Right cardiac atrium (tissue), 5 donors: ENCODE measurements around the gene C2orf15. TPM values are rescaled to one million over a fixed set of nuclear protein-coding genes. Genes with fewer than 3 reads are reported as not detected.
"Not testable (repeated sequence)": the region's sequence is repeated elsewhere in the genome, so short reads cannot be mapped to it uniquely, and the experiment has no call there.

Experiments used
- ATAC-seq, 2 donors: fragments of 200-7000 bp; cut with Tn5 transposase; one replicate each; pipeline versions ENCODE4 v1.8.0 to v1.9.1; 2020; ENCODE audit warnings: moderate library complexity in 2 of 2, mild to moderate bottlenecking in 1 of 2
- DNase-seq, 3 donors: peaks; one replicate each; pipeline ENCODE4 v3.0.0-alpha.2; 2020
- H3K27ac ChIP-seq: one replicate; pipeline ENCODE4 v1.5.1; 2013; ENCODE audit warnings: mild to moderate bottlenecking, low read length, control low read depth, moderate library complexity
- H3K27me3 ChIP-seq: one replicate; pipeline ENCODE4 v1.6.1; 2013; ENCODE audit not compliant: control insufficient read depth, insufficient read depth
- H3K4me1 ChIP-seq: one replicate; pipeline ENCODE4 v1.6.1; 2013; ENCODE audit warnings: low read length; ENCODE audit not compliant: control insufficient read depth, insufficient read depth
- H3K4me3 ChIP-seq: one replicate; pipeline ENCODE4 v1.5.1; 2013; ENCODE audit warnings: low read length, control low read depth
- H3K9me3 ChIP-seq: one replicate; pipeline ENCODE4 v1.6.1; 2013; ENCODE audit warnings: low read length; ENCODE audit not compliant: control insufficient read depth
- WGBS: extraction: QIAGEN DNeasy Blood & Tissue Kit; methylation state at CpG from one replicate; pipeline ENCODE4 v1.1.7; 2013; 5-methylcytosine and 5-hydroxymethylcytosine counted together
- intact Hi-C, 4 donors: fragments of 100-400 bp; cut with DNase I; formaldehyde crosslinking; loops; one replicate each; pipeline versions ENCODE4 v1.11.0 to v1.14.0; 2022 to 2023
- long read RNA-seq, 4 donors: library from polyadenylated mRNA; unstranded; transcript quantifications; one replicate each; pipeline ENCODE4 v2.0.0, GENCODE V29; 2020 to 2021
- polyA plus RNA-seq: library from polyadenylated mRNA; stranded (reverse); fragments of 200-250 nt; gene quantifications from one replicate; pipeline ENCODE4 v1.2.3, GENCODE V29; 2013
- total RNA-seq, 4 donors: library from RNA; stranded (reverse); fragmentation: NEBNext Ultra II Directional; extraction: Animal tissue kit (Norgen Biotek cat#: 25700); gene quantifications; one replicate each; pipeline ENCODE4 v1.2.1, GENCODE V29; 2021
- donor health status: healthy with polysubstance abuse.
- donor health status: DM: no; HTN: yes; CAD: no.
- donor health status: DM: no; HTN: no; CAD: no.
- donor health status: DM: no; HTN: yes; CAD: no; lungs with severe emphysema.
- donor health status: DM: yes; HTN: yes; CAD: no.

The C2orf15 gene
- total RNA-seq (under 1 TPM in 2 of 4 donors, not detected in 2; 0.18 to 0.43 TPM), polyA plus RNA-seq (0.25 TPM)
- long read RNA-seq, donor 1 = 0 reads
- long read RNA-seq, donor 2 = 0 reads
- long read RNA-seq, donor 3, partial matches to known transcripts = 1 of 1 reads
- long read RNA-seq, donor 3, other reads (novel, unspliced or antisense) = 0 of 1 reads
- long read RNA-seq, donor 4 = 0 reads

GRCh38 chr2:99141110-99142108 is at the start of gene C2orf15:
Gene C2orf15, plus strand, starts transcription at chr2:99141707. Its CDS starts 8,852 bp downstream, at chr2:99150559.
- intact Hi-C loops = loop anchor here in 1 of 4 donors (2.0 kb wide), 1 partner anchor 25 kb away; no protein-coding TSS in a partner anchor
- peak; percentile 93 to 97 (median 97) for DNase-seq
- peak; percentile 99 for ATAC-seq
- H3K9me3 ChIP-seq = no peaks in the 10 kb centered on the region
- H3K4me3 ChIP-seq = peak within 1 kb of the TSS; percentile 72
- under 1% methylated on average over 82 of the region's 84 CpGs for WGBS
- no peaks in the 10 kb centered on the region for H3K4me1 ChIP-seq
- H3K27ac ChIP-seq = peak within 1 kb of the TSS; percentile 58
- H3K27me3 ChIP-seq = no peaks in the 10 kb centered on the region

- WGBS = 74% methylated on average over 1 of the region's 1 CpG
These were observed 44.8 kb upstream of the C2orf15 start for GRCh38 chr2:99096728-99097127.

GRCh38 chr2:99101697-99102096 is 39.8 kb upstream of the C2orf15 start:
- no peaks in the 10 kb centered on the region for H3K9me3 ChIP-seq
- ATAC-seq (peak; percentile 62 to 73), DNase-seq (no peak)
- intact Hi-C loops = no loop called here
- no peak overlapping the region for H3K4me3 ChIP-seq
- H3K4me1 ChIP-seq = no peaks in the 10 kb centered on the region
- no peak overlapping the region for H3K27ac ChIP-seq
- WGBS = 29% methylated on average over 3 of the region's 3 CpGs
- H3K27me3 ChIP-seq = no peaks in the 10 kb centered on the region

More at GRCh38 chr2:99096728-99097127, 44.8 kb upstream of the C2orf15 start:
- DNase-seq = no peak
- H3K27ac ChIP-seq = no peak overlapping the region
- H3K27me3 ChIP-seq = no peaks in the 10 kb centered on the region
- no peak overlapping the region for H3K4me3 ChIP-seq
- H3K9me3 ChIP-seq = no peaks in the 10 kb centered on the region
- ATAC-seq = no peak
- no peaks in the 10 kb centered on the region for H3K4me1 ChIP-seq
- intact Hi-C loops = no loop called here

GRCh38 chr2:99104006-99104405 is 37.5 kb upstream of the C2orf15 start:
- DNase-seq = no peak
- H3K4me3 ChIP-seq = no peak overlapping the region
- no peaks in the 10 kb centered on the region for H3K27me3 ChIP-seq
- H3K9me3 ChIP-seq = no peaks in the 10 kb centered on the region
- WGBS = 71% methylated on average over 2 of the region's 2 CpGs
- ATAC-seq = no peak
- intact Hi-C loops = no loop called here
- H3K4me1 ChIP-seq = no peaks in the 10 kb centered on the region
- H3K27ac ChIP-seq = no peak overlapping the region

- H3K9me3 ChIP-seq = no peaks in the 10 kb centered on the region
- intact Hi-C loops = no loop called here
- WGBS = 46% methylated on average over 2 of the region's 2 CpGs
- ATAC-seq = no peak
- no peaks in the 10 kb centered on the region for H3K4me1 ChIP-seq
- no peak overlapping the region for H3K4me3 ChIP-seq
- H3K27ac ChIP-seq = no peak overlapping the region
- DNase-seq = no peak
- no peaks in the 10 kb centered on the region for H3K27me3 ChIP-seq
These were observed 34.6 kb upstream of the C2orf15 start for GRCh38 chr2:99106913-99107312.

GRCh38 chr2:99111236-99111635 is 30.3 kb upstream of the C2orf15 start:
- Histone ChIP-seq H3K9me3 (no peaks in the 10 kb centered on the region), H3K27ac (no peak overlapping the region), H3K4me3 (no peak overlapping the region), H3K27me3 (no peaks in the 10 kb centered on the region), H3K4me1 (no peaks in the 10 kb centered on the region)
- ATAC-seq (no peak), DNase-seq (no peak)
- intact Hi-C loops = no loop called here
- WGBS = 84% methylated on average over 2 of the region's 2 CpGs

GRCh38 chr2:99111945-99112344 is 29.6 kb upstream of the C2orf15 start:
- Histone ChIP-seq H3K9me3 (no peaks in the 10 kb centered on the region), H3K27me3 (no peaks in the 10 kb centered on the region), H3K4me1 (no peaks in the 10 kb centered on the region), H3K27ac (no peak overlapping the region), H3K4me3 (no peak overlapping the region)
- intact Hi-C loops = no loop called here
- DNase-seq (no peak), ATAC-seq (no peak)
- WGBS = 92% methylated on average over 1 of the region's 1 CpG

- Histone ChIP-seq H3K27ac (no peak overlapping the region), H3K4me1 (no peaks in the 10 kb centered on the region), H3K4me3 (no peak overlapping the region), H3K27me3 (no peaks in the 10 kb centered on the region), H3K9me3 (no peaks in the 10 kb centered on the region)
- no peak for DNase-seq
- 86% methylated on average over 4 of the region's 4 CpGs for WGBS
- intact Hi-C loops = no loop called here
- no peak for ATAC-seq
These were observed 28.9 kb upstream of the C2orf15 start for GRCh38 chr2:99112617-99113016.

- ATAC-seq (no peak), DNase-seq (no peak)
- Histone ChIP-seq H3K4me1 (no peaks in the 10 kb centered on the region), H3K9me3 (no peaks in the 10 kb centered on the region), H3K27ac (no peak overlapping the region), H3K4me3 (no peak overlapping the region), H3K27me3 (no peaks in the 10 kb centered on the region)
- intact Hi-C loops = no loop called here
- WGBS = 89% methylated on average over 2 of the region's 2 CpGs
These were observed 13.5 kb upstream of the C2orf15 start for GRCh38 chr2:99127981-99128380.

- H3K9me3 ChIP-seq, intact Hi-C loops, H3K4me3 ChIP-seq, H3K27ac ChIP-seq, ATAC-seq, DNase-seq, H3K4me1 ChIP-seq, H3K27me3 ChIP-seq: not testable (repeated sequence)
- 96% methylated on average over 2 of the region's 2 CpGs for WGBS
These were observed 6.4 kb upstream of the C2orf15 start for GRCh38 chr2:99135044-99135556.

GRCh38 chr2:99139003-99139402 is 2.5 kb upstream of the C2orf15 start:
- Histone ChIP-seq H3K27me3 (no peaks in the 10 kb centered on the region), H3K9me3 (no peaks in the 10 kb centered on the region), H3K4me3 (no peak overlapping the region), H3K27ac (no peak overlapping the region), H3K4me1 (no peaks in the 10 kb centered on the region)
- no peak for DNase-seq
- WGBS = 96% methylated on average over 4 of the region's 4 CpGs
- intact Hi-C loops = no loop called here
- no peak for ATAC-seq
